ENCODE results near the gene CDK4.
"Not testable (repeated sequence)": the region's sequence is repeated elsewhere in the genome, so short reads cannot be mapped to it uniquely, and the experiment has no call there.

Gene CDK4

DNA sequence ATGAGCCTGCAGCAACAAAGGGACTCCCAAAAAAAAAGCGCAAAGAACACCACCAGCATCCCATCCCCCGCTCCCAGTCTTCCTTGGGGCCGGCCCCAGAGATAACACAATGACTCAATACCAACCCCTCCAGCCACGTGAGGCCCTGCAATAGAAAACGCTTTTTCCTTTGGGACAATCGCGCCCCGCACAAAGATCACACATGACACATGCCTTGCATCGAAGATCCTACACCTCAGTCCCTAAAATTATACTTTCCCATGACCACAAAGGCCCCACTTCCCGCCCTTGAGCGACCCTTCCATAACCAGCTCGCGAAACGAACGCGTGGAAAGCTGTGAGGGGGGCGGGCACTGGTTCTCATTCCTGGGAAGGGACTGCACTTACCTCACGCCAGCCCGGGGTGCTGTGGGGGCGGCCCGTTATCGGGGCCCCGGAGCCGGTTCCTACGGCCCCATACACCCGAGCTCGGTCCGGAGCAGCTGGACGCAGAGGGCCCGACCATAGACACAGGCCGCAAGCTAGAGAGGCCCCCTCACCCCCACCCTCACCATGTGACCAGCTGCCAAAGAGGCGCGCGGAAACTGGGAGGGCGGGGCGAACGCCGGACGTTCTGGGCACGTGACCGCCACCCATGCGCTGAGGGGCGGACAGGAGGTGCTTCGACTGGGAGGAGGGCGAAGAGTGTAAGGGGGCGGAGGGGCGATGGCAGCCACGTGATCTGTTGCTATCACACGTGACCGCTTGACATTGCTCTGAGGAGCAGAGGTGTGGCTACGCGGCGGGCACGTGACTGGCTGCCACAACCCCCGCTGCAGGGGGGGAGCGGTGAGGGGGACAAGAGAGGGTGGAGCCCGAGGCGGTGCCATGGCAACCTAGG, at the start of gene CDK4:
TSS of gene CDK4 (minus strand) at position 523 of the 880 bp plus-strand sequence. CDS start 593 bp downstream, outside the sequence.
- DNase-seq = peak; percentile 100

DNA sequence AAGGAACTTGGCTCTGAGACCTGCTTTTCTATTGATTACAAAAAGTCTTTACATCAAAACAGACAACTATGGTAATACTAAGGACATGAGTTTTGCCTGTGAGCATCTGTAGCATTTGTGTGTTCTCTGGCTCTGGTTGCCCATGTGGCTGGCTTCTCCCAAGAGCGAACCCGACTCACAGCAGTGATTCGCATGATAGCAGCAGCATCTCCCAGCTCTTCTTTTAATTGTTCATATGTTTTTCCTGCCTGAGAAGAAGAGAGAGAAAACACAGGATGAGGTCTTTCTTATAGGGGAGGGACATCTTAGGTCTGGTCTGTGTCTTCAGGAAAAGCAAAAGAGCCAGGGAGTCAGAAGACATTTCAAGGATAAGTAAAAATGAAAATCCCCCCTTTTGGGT, 48.9 kb upstream of the CDK4 start:
- no peak for DNase-seq

DNA sequence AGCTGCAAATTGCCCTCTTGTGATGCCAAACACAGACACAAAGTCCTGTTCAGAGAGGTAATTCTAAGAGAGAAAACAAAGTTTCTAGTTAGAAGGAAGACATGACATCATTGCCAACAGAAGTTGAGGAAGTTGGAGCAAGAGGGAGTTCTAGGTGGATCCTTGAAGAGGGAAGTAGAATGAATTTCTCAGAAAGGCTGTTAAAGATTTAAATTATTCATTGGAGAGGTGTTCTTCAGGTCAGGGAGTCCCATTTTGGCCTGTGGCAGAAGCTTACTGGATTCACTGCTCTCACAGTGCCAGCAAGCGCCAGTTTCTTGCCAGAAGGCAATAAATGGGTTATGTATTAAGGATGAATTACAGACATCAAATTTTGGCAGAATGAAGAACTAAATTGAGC, 45.8 kb upstream of the CDK4 start:
- DNase-seq = no peak

DNA sequence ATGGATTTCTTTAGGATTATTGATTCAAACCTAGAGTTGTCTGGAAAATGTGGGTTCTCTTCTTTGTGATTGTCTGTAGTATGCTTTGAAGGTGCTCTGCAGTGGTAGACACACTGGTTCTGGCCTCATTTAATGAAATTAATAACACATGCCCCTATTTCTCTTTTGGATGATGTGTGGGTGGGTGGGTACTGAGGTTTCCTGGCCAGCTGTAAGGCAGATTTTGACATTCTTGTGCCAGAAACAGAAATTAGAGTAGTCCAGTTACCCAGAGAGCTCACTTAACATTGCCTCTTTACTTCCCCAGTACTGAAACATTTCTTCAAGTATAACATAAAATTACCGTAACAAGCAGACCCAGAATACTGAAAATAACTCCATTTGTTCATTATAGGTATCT, 44.9 kb upstream of the CDK4 start:
- no peak for DNase-seq

DNA sequence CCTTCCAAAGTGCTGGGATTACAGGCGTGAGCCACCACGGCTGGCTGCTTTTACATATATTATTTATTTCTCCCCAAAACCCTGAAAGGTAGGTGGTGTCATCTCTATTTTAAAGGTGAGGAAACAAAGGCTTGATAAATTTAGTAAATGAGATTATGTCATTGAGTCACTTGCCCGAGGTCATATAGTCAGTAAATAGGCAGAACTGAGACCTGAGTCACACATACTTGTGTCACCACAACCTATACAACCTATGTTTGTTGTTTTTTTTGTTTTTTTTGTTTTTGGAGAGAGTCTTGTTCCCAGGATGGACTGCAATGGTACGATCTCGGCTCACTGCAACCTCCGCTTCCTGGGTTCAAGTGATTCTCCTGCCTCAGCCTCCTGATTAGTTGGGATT, 43.2 kb upstream of the CDK4 start:
- DNase-seq = no peak

DNA sequence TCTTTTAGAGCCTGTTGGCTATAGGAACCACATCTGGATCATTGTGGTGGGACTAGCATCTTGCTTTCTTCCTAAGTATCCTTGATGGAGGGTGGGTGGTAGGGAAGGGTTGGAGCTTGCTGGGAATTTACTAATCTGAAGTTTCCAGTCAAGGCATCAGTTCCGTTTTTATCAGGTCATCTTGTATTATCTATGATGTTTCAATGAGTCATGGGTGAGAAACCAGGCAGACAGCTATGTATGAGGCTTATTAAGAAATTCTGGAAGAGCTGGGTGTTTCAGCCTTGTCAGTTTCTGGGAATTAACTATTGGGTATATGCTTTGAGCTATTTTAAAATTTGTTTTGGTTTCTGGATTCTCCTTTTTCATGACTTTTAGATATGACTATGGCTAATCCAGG, 41.8 kb upstream of the CDK4 start:
- DNase-seq = no peak

DNA sequence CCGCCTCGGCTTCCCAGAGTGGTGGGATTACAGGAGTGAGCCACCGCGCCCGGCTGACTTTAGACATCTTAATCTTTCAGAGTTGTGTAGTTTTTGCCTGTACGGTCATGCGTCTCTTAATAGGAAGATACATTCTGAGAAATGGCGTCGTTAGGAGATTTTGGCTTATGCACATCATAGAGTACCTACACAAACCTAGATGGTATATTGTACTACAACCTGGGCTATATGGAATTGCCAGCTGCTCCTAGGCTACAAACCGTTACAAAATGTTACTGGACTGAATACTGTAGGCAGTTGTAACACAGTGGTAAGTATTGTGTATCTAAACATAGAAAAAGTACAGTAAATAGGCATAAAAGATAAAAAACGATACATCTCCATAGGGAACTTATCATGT, 31.8 kb upstream of the CDK4 start:
- DNase-seq = no peak

DNA sequence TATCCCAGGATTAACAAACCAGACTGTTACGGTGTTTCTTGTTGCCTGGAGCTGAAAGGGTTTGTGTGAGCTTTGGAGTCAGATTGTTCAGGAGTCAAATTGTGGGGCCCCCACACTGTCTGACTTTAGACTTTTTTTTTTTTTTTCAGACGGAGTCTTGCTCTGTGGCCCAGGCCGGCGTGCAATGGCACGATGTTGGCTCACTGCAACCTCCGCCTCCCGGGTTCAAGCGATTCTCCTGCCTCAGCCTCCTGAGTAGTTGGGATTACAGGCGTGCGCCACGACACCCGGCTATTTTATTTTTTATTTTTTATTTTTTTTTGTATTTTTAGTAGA, 31.3 kb upstream of the CDK4 start:
- no peak for DNase-seq

DNA sequence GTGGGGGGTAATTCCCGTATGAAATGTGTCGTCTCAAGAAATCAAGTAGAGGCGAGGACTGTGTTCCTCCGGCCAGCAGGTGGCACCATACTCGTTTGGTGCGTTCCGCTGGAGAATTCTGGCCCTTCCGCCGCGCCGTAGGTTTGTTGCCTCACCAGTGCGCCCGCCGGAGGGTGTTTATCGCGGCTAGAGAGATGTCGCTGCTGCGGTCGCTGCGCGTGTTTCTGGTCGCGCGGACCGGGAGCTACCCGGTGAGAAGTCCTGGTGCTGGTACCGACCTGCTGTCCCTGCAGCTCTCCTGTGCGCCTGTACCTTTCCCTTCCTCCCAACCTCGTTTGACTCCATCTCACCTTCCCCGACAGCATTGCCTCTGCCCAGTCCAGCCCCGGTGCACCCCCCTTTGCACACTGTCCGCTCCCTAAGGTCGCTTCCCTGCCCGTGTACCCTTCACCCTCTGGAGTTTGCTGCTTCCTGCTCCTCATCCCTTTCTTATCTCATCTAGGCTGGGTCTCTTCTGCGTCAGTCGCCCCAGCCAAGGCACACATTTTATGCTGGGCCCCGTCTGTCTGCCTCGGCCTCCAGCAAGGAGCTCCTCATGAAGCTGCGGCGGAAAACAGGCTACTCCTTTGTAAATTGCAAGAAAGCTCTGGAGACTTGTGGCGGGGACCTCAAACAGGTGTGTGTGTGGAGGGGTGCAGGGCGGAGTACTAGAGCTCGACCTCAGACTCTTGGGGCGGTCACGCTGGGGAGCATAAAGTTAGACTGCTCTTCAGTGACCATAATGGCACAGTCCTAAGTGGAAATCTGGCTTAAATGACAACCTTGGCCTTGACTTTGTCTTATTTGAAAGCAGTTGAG, 30.7 kb upstream of the CDK4 start, which contains the start of gene TSFM:
TSS of gene TSFM (plus strand) at position 180 of the 858 bp plus-strand sequence. CDS start at position 195, 15 bp downstream.
- peak; percentile 97 for DNase-seq

DNA sequence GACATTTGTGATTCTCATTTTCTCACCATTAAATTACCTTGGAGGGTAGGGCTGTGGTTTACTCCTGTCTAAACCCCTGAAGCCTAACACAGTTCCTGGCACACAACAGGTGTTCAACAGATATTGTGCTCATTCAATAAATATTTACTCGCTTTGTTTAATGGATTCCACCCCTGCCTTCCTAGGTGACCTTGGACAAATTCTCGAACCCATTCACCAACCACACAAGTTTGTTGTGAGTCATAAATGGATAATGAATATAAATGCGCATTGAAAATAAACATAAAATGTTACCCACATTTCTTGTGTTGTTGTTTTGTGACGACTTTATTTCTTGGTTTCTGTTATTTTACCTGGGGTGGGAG, 30.1 kb upstream of the CDK4 start:
- no peak for DNase-seq

DNA sequence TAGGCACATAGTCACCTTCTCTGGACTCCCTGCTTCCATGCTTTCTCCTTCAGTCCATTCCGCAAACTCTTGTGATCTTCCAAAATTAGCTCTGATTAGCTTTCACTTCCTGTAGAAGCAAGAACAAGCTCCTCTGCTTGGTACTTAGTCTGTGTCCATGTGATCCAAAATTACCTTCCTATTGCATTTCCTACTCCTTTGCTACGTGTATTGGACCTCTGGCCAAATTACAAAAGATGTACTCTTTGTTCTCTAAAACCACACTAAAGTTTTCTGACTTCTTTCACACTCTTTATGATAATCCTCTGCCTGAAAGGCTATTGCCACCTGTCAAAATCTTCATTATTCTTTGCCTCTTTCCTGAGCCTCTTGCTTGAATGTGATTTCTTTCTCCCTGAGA, 29.7 kb upstream of the CDK4 start:
- no peak for DNase-seq

DNA sequence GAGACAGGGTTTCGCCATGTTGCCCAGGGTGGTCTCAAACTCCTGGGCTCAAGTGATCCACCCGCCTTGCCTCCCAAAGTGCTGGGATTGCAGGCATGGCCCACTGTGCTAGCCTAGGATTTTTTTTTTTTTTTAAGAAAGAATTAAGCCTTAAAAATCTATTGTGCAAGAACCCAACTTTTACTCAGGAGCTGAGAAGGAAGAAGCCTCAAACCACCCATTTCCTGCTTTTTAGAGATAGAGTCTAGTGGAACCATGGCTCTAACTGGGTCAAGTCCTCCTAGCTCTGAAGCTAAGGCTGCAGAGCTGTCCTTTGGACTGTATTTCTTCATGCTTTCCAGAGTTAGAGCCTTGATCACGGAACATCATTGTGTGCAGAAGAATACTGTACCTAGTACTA, 29.1 kb upstream of the CDK4 start:
- no peak for DNase-seq

DNA sequence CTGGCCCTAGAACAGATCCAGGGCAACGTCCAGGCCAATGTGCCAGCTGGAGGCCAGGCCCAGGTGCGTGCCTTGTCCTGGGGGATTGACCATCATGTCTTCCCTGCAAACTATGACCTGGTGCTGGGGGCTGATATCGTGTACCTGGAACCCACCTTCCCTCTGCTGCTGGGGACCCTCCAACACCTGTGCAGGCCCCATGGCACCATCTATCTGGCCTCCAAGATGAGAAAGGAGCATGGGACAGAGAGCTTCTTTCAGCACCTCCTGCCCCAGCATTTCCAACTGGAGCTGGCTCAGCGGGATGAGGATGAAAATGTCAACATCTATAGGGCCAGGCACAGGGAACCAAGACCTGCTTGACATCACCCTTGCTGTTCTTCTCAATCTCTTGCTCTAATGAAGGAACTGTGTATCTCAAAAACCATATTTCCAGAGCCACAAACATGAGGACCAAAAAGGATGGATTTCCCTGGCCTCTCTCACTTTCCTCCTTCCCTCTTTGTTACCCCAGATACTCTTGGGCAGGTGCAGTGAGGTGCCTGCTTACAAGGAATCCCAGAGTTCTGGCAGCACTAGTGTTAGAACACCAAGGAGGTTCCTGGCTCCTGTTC, 28.3 kb upstream of the CDK4 start:
- DNase-seq = no peak

DNA sequence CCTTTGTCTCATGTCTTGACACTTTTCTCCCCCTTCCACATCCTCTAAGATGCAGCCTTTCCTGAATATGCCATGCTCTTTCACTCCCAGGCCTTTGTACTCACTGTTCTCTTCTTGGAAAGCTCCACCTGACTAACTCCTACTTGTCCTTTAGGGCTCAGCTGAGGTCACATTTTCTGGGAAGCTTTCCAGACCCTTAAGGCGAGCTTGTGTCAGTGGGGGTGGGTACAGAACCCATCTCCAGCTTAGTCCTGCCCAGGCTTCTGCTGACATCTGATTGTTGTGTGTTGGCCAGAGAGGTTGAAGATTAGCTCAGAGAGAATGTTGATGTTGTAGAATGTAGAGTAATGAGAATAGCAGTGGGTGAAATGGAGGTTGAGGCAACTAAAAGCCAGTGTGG, 27.6 kb upstream of the CDK4 start:
- DNase-seq = no peak

DNA sequence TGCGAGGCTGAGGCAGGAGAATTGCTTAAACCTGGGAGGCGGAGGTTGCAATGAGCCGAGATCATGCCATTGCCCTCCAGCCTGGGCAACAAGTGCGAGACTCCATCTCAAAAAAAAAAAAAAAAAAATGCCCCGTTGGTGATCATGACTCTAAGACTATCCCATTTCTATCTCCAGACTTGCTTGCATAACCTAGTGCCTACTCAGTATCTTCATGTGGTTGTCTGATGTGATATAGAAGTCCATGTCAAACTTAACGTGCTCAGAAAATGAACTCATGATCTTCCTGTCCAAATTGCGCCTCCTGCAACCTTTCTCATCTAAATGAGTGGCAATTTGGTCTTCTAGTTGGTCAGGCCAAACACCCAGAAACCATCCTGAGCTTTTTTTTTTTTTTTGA, 25.8 kb upstream of the CDK4 start:
- DNase-seq = no peak

DNA sequence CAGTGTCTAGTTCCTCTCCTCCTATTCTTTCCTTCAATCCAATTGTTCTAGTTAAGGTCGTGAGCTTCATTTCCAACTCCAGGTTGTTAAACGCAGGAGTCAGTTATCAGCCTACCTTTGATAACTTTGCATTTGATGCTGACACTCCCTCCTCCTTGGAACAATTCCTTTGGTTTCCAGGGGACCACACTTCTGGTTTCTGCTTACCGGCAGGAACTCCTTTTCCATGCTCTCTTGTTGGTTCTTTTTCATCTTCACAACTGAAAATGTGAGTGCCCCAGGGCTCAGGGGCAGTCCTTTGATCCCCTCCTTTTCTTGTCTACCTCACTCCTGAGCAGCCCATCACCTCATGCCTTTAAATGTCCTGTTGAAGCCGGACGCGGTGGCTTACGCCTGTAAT, 25.3 kb upstream of the CDK4 start:
- no peak for DNase-seq

DNA sequence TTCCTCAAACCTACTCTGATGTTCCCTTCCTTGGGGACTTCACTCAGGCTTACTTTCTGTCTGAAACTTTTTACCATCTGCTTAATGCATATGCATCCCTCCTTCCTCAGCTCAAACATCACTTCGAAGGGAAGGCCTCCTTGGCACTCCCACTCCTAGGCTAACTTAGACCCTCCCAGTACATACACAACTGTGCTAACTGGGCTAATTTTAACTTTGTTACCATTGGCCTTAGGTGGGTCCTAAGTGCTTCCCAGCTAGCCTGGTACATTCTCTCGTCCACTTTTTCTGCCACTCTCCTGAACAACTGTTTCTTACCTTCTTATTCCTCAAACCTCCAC, 24.1 kb upstream of the CDK4 start:
- no peak for DNase-seq

DNA sequence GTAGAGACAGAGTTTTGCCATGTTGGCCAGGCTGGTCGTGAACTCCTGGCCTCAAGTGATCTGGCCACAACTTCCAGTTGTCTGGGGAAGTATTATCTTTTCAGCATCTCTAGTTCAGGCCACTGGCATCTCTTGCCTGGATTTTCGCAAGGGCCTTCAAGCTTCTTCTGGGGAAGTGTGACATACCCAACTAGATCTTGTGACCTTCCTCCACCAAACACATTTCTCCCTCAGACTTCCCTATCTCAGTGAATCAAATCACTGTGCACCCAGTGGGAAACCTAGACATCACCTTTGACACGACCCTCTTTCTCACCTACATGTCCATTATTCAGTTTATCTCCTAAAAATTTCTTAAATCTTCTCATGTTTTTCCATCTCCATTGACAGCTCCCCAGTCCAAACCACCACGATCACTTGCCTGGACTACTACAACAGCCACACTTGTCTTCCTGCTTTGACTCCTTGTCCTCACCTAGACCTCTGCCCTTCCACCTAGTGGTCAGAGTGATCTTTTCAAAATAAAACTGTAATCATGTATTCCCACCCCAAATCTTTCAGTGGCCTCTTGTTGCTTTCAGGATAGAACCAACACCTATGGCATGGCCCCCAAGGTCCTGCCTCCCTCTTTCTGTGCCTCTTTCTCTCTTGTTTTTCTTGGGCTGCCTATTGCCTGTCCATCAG, 23.6 kb upstream of the CDK4 start:
- no peak for DNase-seq

DNA sequence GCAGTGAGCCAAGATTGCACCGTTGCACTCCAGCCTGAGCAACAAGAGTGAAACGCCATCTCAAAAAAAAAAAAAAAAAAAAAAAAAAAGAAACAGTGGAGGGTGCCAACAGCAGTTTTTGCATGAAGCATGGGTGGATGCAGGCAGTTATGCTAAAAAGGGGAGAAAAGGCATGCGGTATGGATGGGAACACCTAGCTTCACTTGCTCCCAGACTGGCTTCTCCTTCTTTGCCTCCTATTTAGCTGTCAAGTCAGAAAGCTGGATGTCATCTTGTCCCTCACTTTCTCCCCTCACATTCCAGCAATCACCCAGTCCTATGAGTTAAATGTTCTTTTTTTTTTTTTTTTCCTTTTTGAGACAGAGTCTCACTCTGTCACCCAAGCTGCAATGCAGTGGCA, 22.9 kb upstream of the CDK4 start:
- DNase-seq = no peak

DNA sequence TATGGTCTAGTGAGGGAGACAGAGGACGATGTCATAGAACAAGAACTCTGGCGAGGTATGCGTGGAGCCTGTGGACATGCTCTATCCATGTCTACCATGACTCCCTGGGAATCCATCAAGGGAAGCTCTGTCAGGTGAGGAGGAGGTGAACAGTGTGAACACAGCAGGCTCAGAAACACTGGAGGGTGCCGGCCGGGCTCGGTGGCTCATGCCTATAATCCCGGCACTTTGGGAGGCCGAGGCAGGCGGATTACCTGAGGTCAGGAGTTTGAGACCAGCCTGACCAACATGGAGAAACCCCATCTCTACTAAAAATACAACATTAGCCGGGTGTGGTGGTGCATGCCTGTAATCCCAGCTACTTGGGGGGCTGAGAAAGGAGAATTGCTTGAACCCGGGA, 22.5 kb upstream of the CDK4 start:
- not testable (repeated sequence) for DNase-seq

DNA sequence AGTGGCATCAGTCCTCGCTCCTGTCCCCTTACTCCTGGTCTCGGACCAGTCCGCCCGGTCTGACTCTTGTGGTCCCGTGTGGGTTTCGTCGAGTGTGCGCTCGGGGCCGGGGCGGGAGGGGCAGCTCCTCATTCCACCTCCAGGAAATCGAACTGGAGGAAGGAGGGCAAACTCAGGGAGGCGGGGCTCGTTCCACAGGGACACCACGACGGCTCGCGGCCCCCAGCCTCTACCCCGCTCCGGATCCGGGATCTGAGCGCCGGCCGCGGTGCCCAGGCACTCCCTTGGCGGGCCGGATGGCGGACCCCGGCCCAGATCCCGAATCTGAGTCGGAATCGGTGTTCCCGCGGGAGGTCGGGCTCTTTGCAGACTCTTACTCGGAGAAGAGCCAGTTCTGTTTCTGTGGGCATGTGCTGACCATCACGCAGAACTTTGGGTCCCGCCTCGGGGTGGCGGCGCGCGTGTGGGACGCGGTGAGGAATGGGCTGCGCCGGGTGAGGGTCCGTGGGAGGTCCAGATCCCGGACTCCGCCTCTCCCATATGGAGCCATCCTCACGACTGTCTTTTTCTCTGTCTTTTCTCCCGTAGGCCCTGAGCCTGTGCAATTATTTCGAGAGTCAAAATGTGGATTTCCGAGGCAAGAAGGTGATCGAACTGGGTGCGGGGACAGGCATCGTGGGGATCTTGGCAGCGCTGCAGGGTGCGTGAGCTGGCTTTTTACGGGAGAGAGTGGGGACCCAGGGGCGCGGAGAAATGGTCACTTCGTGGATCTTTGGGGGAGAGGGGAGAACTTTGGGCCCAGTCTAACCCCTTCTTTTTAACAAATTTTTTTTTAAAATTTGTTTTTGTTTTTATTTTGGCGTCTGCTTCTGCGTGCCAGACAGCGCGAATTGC, 20.6 kb upstream of the CDK4 start, which contains the start of gene EEF1AKMT3:
TSS of gene EEF1AKMT3 (plus strand) at position 186 of the 894 bp plus-strand sequence. CDS start at position 297, 111 bp downstream.
- DNase-seq = peak; percentile 81

DNA sequence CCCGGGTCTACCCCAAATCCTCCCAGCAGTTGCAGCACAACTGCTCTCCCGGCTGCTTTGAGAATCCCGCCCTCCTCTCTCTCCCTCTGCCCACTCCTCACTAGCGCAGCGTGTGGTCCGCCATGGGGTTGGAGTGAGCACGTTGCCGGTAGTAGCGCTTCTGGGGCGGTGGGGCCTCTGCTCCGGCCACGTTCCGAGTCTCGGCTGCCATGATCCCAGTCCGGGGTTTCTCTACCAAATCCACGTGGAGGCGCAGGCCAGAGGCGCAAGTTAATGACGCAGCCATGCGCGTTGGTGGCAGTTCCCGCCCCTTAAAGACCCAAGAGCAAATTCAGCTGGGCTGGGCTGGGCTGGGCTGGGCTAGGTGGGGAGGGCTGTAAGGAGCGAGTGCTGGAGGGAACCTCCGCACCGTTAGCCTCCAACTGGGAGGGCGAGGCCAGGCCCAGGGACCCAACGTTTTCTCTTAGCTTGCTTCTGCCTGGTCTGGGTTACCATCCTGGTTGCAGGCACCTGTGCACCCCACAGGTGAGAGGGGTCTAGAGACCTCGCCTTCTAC, 19.8 kb upstream of the CDK4 start, which contains the start of gene METTL1:
TSS of gene METTL1 (minus strand) at position 233 of the 556 bp plus-strand sequence. CDS start at position 211, 22 bp downstream.
- peak; percentile 99 for DNase-seq
